ENCODE measurements around the gene OR51A7.

The OR51A7 gene

DNA sequence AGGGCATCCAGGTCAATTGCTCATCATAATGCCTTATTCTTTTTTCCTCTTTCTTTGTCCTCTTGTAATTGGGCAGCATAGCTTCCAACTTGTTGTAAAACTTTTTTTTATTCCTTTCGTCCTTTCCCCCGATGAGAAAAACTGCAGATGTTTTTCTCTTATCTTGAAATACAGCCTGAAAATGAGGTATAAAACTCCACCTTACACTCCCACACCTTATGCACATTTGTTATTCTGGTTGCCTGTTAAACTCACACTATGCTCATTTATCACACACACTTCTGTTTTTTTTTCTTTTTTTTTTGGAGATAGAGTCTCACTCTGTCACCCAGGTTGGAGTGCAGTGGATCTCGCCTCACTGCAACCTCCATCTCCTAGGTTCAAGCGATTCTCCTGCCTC is 53.8 kb downstream of the OR51A7 start:
- no peak for DNase-seq
